Measurements from ENCODE around the gene PITPNC1. TPM values are rescaled to one million over a fixed set of nuclear protein-coding genes. Genes with fewer than 3 reads are reported as not detected.

The PITPNC1 gene
- total RNA-seq, 4 donors from 2014 or later, result 4.1 to 45.1 (median 8.7) TPM

DNA sequence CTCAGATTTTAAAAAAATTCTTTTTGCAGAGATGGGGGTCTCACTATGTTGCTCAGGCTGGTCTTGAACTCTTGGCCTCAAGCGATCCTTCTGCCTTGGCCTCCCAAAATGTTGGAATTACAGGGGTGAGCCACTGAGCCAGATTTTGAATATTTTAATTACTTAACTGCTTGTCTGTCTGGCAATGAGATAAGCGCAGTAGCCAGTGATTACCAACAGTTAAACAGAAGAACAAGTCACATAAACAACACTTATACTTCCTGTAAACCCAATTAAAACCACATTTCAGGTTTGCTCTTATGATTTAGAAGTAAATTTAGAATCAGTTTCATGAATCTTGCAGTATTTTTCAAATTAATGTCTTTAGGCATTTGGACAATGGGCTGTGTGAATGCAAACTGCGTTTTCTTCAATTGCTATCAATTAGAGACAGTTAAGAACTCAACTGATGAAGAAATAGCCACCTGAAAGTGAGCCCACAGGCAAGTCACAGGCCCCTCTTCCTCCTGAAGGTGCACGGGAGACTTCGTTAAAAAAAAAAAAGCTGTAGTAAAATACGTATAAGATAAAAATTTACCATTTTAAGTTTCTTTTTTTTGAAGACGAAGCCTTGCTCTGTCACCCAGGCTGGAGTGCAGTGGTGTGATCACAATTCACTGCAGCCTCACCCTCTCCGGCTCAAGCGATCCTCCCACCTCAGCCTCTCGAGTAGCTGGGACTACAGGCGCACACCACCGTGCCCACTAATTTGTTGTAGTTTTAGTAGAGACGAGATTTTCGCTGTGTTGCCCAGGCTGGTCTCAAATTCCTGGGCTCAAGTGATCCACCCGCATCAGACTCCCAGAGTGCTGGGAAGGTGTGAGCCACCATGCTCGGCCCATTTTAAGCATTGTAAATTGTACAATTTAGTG is 73.0 kb downstream of the PITPNC1 start:
- H3K27ac ChIP-seq, result no peak overlapping the region

DNA sequence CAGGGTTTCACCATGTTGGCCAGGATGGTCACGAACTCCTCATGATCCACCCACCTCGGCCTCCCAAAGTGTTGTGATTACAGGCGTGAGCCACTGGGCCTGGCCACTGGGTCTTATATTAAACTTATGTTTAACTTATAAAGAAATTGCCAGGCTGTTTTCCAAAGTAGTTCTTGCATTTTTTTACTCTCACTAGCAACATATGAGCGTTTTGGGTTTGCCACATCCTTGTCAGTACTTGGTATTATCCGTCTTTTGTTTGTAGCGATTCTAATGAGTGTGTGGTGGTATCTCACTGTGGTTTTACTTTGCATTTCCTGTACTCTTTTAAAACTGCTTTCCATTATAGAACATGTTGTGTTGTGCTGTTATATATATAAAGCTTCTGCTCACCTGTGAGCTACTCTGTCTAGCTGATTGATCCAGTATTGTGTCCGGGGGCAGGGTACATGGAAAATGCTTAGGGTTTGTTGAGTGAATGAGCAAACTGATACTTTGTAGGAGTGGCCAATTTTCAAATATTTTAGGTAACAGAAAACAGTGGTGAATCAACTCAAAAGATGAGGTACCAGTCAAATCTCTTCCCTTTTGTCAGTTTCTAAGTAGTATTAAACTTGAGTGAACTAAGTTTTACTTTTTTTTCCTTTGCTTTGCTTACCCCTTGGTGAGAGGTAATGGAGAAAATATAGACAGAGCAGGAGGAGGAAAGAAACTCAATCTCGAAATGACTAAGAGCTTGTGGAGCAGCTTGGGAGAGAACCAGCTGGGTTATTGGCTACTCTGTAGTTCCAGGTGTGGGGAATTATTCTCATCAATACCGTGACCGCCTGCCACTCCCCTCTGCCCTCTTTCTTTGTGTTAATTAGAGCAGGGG is 75.8 kb downstream of the PITPNC1 start:
- TF ChIP-seq POLR2A (IDR thresholded peaks at IDR 0.05), result no peak
- TF ChIP-seq, protein P1, sequence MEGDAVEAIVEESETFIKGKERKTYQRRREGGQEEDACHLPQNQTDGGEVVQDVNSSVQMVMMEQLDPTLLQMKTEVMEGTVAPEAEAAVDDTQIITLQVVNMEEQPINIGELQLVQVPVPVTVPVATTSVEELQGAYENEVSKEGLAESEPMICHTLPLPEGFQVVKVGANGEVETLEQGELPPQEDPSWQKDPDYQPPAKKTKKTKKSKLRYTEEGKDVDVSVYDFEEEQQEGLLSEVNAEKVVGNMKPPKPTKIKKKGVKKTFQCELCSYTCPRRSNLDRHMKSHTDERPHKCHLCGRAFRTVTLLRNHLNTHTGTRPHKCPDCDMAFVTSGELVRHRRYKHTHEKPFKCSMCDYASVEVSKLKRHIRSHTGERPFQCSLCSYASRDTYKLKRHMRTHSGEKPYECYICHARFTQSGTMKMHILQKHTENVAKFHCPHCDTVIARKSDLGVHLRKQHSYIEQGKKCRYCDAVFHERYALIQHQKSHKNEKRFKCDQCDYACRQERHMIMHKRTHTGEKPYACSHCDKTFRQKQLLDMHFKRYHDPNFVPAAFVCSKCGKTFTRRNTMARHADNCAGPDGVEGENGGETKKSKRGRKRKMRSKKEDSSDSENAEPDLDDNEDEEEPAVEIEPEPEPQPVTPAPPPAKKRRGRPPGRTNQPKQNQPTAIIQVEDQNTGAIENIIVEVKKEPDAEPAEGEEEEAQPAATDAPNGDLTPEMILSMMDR (IDR thresholded peaks at IDR 0.05), result no peak
- intact Hi-C loops (cut with DNase I; ENCODE audit: low total_unique reads), result no loop called here
- no peak overlapping the region for H3K4me3 ChIP-seq

More for the DNA sequence above, 73.0 kb downstream of the PITPNC1 start:
- Histone ChIP-seq H3K4me3 (no peak overlapping the region), H3K36me3 (no peaks in the 10 kb centered on the region), H3K27me3 (no peaks in the 10 kb centered on the region), H3K4me1 (no peaks in the 10 kb centered on the region), H3K9me3 (no peaks in the 10 kb centered on the region)
- no peak for DNase-seq
- no peak for TF ChIP-seq POLR2A (IDR thresholded peaks at IDR 0.05)
- TF ChIP-seq, protein P1 (IDR thresholded peaks at IDR 0.05), result no peak
- intact Hi-C loops (cut with DNase I; ENCODE audit: low total_unique reads), result no loop called here

DNA sequence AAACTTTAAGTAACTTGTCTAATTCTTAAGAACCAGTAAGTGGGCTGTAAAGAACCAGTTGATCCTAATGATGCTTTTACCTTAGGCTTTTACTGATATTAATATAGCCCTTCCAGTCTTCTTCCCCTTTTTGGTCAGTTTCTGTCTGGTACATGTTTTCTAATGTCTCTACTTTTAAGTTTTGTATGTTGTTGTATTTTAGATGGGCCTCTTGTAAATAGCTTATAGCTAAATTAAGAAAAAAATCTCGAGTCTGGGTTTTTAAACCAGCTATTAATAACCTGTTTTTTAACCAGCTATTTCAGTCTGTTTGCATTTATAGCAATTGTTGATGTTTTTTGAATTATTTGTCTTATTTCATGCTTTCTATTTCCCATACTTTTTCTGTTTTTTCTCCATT is 79.0 kb downstream of the PITPNC1 start:
- Histone ChIP-seq H3K36me3 (no peaks in the 10 kb centered on the region), H3K4me3 (no peak overlapping the region), H3K9me3 (no peaks in the 10 kb centered on the region), H3K27me3 (no peaks in the 10 kb centered on the region), H3K4me1 (no peaks in the 10 kb centered on the region), H3K27ac (no peak overlapping the region)
- TF ChIP-seq, protein P1 (IDR thresholded peaks at IDR 0.05), result no peak
- TF ChIP-seq POLR2A (IDR thresholded peaks at IDR 0.05), result no peak
- intact Hi-C loops (cut with DNase I; ENCODE audit: low total_unique reads), result no loop called here
- no peak for DNase-seq

More for the DNA sequence above, 75.8 kb downstream of the PITPNC1 start:
- H3K27me3 ChIP-seq, result no peaks in the 10 kb centered on the region
- H3K27ac ChIP-seq, result no peak overlapping the region
- no peak for DNase-seq
- H3K4me1 ChIP-seq, result no peaks in the 10 kb centered on the region
- no peaks in the 10 kb centered on the region for H3K9me3 ChIP-seq
- no peaks in the 10 kb centered on the region for H3K36me3 ChIP-seq

DNA sequence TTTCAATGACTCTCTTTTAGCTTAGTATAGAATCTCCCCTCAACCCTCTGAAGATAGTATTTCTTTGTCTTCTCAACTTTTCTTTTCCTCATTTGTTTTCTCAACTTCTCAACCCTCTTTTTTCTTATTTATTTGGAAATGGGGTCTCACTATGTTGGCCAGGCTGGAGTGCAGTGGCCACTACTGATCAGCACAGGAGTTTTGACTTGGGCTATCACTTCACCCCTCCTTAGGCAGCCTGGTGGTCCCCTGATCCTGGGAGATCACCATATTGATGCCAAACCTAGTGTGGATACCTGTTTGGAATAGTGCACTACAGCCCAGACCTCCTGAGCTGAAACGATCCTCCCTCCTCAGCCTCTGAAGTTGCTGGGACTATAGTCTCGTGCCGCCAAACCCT is 79.8 kb downstream of the PITPNC1 start:
- no peaks in the 10 kb centered on the region for H3K9me3 ChIP-seq
- no peaks in the 10 kb centered on the region for H3K4me1 ChIP-seq
- intact Hi-C loops (cut with DNase I; ENCODE audit: low total_unique reads), result no loop called here
- no peaks in the 10 kb centered on the region for H3K36me3 ChIP-seq
- H3K27ac ChIP-seq, result no peak overlapping the region
- H3K4me3 ChIP-seq, result no peak overlapping the region
- no peak for TF ChIP-seq POLR2A (IDR thresholded peaks at IDR 0.05)
- TF ChIP-seq, protein P1 (IDR thresholded peaks at IDR 0.05), result no peak
- no peaks in the 10 kb centered on the region for H3K27me3 ChIP-seq
- DNase-seq, result no peak

Data from uterus (tissue), 4 donors.